NB4 (cell line): Measurements from ENCODE around the gene SORBS1.

Experiments used
- CTCF ChIP-seq: IDR thresholded peaks from one replicate; pipeline ENCODE4 v1.5.1; 2012; ENCODE audit warnings: low read depth, low read length
- POLR2A ChIP-seq: IDR thresholded peaks from 2 replicates; pipeline ENCODE4 v1.6.1; 2011; ENCODE audit warnings: mild to moderate bottlenecking; ENCODE audit not compliant: insufficient read length; ENCODE audit errors: extremely low read depth

- no peak for TF ChIP-seq CTCF
- TF ChIP-seq POLR2A, result peak; percentile 25
Measured at GRCh38 chr10:95561177-95561863, at the start of gene SORBS1.
